Nasal cavity respiratory epithelium epithelial cell of viscerocranial mucosa (primary cell): ENCODE results near the gene SALL4. TPM values are rescaled to one million over a fixed set of nuclear protein-coding genes. Genes with fewer than 3 reads are reported as not detected.

ENCODE experiments used
- total RNA-seq: library from RNA; depleted of rRNA; stranded (reverse); fragments of >200 nt; gene quantifications from 2 replicates; pipeline ENCODE4 v1.2.3, GENCODE V29; 2014

SALL4 gene
- total RNA-seq = 0.21 and 1.4 TPM in 2 replicates

DNA sequence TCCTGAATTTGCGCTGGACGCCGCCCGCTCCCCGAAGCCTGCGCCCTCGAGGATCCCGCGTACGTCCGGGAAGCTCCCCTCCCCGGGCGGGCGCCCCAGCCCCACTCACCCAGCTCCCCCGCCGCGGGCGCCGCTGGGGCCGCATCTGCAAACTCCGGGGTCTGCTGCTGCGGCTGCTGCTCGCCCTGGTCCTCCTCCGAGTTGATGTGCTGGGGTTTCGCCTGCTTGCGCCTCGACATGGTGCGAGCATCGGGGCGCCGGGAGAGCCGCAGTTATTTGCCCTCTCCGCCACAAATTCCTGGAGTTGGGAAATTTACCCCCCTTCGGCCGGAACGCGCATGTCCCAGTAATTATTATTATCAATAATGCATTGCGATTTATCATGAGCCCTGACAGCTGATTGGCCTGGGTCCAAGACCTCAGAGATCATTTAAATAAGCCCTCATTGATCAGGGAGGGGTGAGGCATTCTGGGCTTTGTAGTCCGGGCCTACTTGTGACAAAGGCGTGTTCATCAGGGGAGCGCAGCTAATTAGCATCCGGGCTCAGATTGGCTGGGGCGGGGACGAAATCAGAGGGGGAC, at the start of gene SALL4:
TSS of gene SALL4 (minus strand) at position 352 of the 582 bp plus-strand sequence. CDS start at position 239, 113 bp downstream.

DNA sequence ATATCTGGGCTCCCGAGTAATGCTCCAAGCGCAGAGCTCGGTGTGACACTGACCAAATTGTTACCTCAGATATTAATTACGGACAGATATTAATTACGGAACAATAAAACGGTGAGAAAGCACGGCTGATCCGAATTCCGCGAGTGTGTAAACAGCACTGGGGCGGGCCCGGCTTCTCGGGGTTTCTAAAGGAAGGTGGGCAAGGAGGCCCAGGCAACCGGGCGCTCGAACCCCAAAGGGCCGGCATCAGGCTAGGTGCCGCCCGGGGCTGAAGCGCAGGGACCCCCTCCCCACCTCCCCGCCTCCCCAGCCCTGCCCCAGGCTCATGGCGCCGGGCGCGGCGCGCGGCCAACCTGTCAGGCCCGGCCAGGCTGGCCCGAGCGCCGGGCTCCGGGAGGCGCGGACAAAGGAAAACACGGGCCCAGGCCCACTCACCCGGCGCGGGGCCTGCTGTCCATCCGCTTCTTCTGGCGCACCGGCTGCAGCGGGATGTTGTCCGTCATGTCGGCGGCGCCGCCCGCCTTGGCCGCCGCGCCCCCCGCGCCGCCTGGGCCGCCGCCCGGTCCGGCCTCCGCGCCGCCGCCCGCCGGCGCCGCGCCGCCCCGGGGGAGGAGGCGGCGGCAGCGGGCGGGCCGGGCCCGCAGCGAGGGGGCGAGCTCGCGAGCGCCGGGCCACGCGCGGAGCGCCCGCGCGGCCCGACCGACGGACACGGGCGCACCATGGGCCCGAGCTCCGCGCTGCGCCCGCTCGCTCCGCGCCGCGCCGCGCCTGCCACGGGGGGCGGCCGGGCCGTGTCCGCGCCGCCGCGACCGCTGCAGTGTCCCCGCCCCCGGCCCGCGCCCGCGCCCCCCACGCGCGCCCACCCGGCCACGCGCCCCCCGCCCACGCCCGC, 34.2 kb downstream of the SALL4 start, which contains the start of gene ATP9A:
TSS of gene ATP9A (minus strand) at position 524 of the 892 bp plus-strand sequence. CDS start at position 503, 21 bp downstream.

Other genes starting within 250 kb of the SALL4 start
- 36.2 and 72.0 TPM in 2 replicates for gene ATP9A, start 34.1 kb downstream of the SALL4 start, total RNA-seq